Measurements from ENCODE around the gene ADAM12.

- no peak for TF ChIP-seq CTCF (IDR thresholded peaks at IDR 0.05)
- TF ChIP-seq POLR2A (IDR thresholded peaks at IDR 0.05), result no peak
These were observed 301.1 kb downstream of the ADAM12 start for GRCh38 chr10:126087153-126087680.

Measured in adrenal gland (tissue), 5 donors.